CD4-positive, alpha-beta T cell treated with Interleukin-2 at 100 ng/mL for 4 hours (primary cell): ENCODE data around the gene UBE2F.

Experiments
- DNase-seq: peaks from one replicate; pipeline ENCODE4 v3.0.0-alpha.2; 2020; ENCODE audit warnings: low spot score

Gene UBE2F

GRCh38 chr2:238081150-238081549 is 114.3 kb downstream of the UBE2F start:
- no peak for DNase-seq

DNA sequence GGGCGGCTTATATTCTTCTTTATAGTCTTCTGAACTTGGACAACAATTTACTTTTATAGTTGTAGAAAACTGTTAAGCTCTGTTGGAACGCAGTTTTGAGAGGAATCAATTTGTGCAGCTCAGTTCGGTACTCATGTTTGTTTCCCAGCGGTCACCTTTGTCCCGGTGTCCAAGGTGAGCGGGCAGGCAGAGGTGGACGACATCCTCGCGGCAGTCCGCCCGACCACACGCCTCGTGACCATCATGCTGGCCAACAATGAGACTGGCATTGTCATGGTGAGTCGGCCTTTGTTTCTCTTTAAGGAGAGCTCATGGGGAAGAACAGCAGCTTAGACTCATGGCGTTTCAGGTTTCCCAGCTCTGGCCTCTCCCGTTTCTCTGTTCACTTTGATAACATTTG is 114.7 kb downstream of the UBE2F start:
- no peak for DNase-seq

GRCh38 chr2:238082151-238082550 is 115.3 kb downstream of the UBE2F start:
- no peak for DNase-seq

DNA sequence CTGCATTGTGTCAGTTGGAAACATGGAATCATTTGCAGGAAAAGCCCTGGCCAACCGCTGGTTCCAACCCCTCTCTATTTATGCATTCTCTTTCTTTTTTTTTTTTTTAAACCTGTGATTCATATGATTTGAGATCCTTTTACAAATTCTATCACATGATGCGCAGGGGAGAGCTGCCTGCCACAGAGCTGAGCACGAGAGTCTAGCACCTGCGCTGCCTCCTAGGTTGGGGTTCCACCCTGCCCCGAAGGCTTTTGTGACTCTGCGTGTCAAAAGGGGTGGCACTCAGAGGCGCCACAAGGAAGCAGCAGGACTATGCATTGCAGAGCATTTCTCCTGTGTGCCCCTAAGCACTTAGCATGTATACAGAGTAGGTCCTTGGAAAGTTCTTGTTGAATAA is 116.0 kb downstream of the UBE2F start:
- no peak for DNase-seq

DNA sequence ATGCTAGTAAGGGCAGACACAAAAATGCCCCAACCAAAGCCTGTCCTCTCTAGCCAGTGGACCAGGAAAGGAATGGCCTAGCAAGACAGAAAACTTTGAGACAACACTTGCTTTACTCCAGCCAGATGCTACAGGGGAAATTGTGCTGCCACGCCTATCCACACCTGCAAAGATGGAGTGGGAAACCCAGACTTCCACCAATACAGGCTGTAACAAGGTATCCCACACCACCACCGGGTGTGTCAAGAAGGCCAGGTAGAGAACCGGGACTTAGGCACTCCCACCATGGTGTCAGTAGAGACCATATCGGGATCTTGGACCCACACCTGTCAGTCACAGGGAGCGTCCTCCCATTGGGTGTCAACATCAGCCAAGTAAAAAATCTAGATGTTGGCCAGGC is 117.1 kb downstream of the UBE2F start:
- no peak for DNase-seq

DNA sequence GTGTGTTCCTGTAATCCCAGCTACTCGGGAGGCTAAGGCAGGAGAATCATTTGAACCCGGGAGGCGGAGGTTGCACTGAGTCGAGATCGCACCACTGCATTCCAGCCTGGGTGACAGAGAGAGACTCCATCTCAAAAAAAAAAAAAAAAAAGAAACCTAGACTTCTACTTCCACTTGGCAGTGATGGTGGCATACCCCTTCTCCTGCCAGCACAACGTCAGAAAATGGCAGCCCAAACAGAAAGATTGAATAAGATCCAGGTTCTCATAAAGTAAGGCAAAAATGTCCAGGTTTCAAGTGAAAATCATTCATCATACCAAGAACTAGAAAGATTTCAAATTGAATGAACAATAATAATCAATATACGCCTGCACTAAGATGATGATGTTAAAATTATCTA is 117.9 kb downstream of the UBE2F start:
- no peak for DNase-seq

DNA sequence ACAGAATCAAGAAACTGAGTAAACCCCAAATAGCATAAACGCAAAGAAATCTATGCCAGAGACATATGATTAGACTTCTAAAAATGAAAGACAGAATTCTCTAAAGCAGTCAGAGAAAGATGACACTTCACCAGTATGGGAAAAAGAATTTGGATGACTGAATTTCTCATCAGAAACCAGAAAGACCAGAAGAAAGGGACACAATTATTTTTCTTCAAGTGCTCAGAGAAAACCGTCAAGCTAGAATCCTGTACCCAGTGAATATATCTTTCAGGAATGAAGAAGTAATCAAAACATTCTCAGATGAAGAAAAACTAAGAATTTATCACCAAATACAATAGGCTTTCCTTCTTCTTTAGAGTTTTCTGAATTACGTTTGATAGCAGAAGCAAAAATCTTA is 119.1 kb downstream of the UBE2F start:
- no peak for DNase-seq

DNA sequence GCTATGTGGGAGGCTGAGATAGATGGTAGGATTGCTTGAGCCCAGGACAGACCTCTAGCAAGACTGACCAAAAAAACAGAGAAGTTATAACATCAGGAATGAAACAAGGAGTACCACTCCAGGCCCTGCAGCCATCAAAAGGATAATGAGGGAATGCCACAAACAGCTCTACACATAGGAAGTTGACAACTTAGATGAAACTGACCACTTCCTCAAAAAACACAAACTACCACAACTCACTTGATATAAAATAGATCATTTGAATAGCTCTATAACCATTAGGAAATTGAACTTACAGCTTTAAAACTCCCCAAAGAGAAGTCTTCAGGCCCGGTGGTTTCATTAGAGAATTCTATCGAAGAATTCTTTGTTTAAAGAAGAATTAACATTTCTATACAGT is 120.4 kb downstream of the UBE2F start:
- DNase-seq: no peak

- no peak for DNase-seq
Measured at GRCh38 chr2:238090887-238091286, 124.1 kb downstream of the UBE2F start.

- no peak for DNase-seq
Measured at GRCh38 chr2:238091436-238092060, 124.7 kb downstream of the UBE2F start.
